ENCODE results near the gene TDRD12. TPM values are rescaled to one million over a fixed set of nuclear protein-coding genes. Genes with fewer than 3 reads are reported as not detected.

TDRD12 gene
- total RNA-seq, 1 donor from 2014 or later, result 0.59 TPM

- DNase-seq, result no peak
Measured at GRCh38 chr19:32809754-32810153, 90.2 kb downstream of the TDRD12 start.

- DNase-seq, result no peak
Measured at GRCh38 chr19:32810452-32810851, 90.9 kb downstream of the TDRD12 start.

DNA sequence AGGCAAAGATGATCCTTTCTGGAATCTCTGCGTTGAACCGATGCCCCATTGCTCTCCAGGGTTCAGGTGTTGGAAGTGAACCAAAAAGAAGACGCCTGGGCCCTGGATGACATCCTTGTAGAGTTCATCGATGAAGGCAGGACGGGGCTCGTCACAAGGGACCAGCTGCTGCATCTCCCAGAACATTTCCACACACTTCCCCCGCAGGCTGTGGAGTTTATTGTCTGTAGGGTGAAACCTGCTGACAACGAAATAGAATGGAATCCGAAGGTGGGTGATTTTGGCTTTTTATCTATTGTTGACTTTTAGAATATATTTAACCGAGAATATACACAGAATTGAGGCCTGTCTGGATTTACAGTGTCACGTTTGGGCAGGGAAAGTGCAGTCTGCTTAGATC is 91.6 kb downstream of the TDRD12 start:
- DNase-seq, result no peak

- no peak for DNase-seq
Measured at GRCh38 chr19:32812036-32812435, 92.5 kb downstream of the TDRD12 start.

- no peak for DNase-seq
Measured at GRCh38 chr19:32812571-32812970, 93.0 kb downstream of the TDRD12 start.

GRCh38 chr19:32813862-32814425 is 94.4 kb downstream of the TDRD12 start:
- no peak for DNase-seq

GRCh38 chr19:32814624-32815023 is 95.1 kb downstream of the TDRD12 start:
- no peak for DNase-seq

DNA sequence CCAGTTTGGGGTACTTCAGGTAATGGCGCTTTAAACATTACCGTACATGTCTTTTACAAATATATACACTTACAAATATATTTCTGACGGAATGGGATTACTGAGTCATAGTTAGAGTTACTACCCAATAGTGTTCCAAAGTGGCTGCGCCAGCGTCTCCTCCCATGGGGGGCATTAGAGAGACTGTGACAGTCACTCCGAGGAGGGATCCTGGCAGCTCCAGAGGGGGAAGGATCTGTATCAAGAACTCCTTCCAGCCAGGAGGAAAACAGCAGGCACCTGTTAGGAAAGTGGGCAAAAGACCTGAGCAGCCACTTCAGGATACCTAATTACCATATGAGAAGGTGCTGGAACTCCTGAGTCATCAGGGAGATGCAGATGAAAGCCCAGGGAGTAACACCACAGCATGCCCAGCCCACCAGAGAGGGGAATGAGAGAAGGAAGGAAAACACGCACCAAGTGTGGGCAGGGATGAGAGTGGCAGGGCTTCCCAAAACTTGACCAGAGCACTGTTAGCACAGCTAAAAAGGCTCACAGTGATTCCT is 97.1 kb downstream of the TDRD12 start:
- no peak for DNase-seq

DNA sequence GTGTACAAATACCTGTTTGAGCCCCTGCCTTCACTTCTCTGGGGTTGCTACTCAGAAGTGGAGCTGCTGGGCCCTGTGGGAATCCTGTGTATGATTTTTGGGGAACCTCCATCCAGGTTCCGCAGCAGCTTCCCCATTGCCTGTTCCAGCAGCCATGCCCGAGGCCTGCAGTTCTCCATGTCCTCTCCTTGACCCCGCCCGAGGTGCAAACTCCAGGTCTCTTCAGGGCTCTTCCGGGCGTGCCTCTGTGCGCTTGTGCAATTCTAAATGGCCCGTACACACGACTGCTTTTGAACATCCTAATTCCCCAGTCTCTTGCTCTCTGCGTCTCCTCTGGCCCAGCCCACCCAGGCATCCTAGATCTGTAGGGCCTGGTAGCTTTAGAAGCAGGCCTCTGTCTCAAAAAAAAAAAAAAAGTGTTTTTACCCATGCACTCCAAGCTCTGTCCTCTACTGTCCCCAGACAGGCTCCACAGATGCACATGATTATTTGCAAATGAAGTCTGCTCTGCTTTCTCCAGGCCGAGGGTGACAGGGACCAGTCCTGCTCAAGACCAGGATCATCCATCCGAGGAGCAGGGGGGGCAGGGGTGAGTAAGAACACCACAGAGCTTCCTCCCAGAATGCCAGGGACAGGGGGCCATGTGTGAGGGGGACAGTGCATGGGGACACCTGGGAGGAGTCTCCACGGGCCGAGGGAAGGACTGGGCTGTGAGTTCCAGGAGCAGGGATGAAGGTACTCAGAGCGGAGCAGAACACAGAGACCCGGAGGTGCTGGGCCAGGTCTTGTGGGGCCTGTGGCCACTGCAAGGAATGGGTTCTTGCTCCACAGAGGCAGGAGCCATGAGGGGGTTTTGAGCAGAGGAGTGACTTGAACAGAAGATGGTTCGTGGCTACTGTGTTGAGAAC is 98.3 kb downstream of the TDRD12 start:
- DNase-seq, result no peak

DNA sequence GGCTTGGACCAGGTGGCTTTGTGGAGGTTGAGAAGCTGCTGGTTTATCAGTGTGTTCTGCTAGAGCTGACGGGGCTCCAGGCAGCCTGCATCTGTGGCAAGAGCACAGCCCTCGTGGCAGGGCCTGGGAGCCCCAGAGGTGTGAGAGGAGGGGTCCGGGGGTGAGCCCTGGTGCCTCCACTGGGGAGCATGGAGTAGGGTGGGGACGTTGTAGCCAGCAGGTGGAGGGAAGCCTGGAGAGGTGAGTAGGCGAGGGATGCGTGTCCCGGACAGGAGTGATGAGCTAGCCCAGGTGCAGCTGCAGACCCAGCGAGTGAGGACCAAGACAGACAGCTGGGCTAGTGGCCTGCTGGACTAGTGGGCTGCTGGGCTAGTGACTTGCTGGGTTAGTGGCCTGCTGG is 99.0 kb downstream of the TDRD12 start:
- DNase-seq, result no peak

DNA sequence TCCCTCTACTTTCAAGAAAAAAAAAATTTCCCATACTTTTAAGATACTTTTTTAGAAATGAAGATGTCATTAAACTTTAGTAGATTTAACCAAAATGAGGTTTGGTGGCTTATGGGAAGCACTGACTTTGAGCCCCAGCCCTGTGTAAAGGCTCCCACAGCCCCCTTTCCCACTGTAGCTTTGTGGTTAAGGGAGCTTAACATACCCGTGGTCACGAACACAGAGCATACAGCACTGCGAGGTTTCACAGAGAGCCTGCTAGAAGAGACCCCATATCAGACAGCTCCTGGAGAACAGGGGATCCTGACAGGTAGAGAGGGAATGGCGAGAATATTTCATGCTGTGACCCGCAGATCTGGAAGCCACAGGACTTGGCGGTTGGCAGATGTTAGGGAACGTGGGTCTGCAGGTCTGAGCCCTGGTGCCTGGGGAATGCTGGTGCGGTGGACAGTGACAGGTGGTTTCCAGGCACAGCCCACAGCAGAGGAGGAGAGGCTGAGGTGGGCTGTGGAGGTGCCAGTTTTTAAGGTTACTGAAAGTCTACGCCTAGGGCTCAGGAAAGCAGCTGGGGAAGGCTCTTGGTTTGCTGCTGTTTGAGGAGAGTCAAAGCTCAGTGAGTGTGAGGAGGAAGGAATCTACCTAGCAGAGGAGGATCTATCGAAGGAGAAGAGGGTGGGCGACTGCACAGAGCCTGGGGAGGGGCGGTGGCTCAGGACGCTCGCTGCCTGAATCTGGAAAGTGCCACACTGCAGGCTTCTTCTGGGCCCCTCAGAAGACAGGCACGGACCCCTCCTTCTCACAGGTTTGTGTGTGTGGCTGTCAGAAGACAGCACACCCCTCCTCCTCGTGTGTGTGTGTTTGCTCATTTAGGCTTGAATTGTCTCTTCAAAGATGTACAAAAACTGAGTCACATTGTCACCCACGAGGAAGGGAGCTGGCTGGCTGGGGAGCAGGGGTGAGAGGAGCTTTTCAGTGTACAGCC is 100.1 kb downstream of the TDRD12 start:
- no peak for DNase-seq

- DNase-seq, result no peak
Measured at GRCh38 chr19:32822916-32823746, 103.6 kb downstream of the TDRD12 start.

DNA sequence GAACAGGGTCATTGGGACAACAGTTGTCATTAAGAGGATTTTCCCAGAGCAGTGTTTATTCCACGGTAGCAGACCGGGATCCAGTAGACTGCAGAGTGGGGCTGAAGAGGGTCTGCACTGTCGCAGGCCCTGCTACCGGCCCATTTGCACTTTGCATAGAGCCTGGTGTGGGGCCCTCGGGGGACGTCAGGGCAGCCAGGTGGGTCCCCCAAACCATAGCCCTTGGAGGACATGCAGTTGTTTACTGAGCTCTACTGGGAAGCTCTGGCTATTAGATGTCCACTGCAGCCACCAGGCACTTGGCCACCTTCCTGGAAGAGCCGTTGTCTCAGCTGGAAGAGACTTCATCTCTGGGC is 104.2 kb downstream of the TDRD12 start:
- no peak for DNase-seq

- no peak for DNase-seq
Measured at GRCh38 chr19:32824191-32824751, 104.7 kb downstream of the TDRD12 start.

DNA sequence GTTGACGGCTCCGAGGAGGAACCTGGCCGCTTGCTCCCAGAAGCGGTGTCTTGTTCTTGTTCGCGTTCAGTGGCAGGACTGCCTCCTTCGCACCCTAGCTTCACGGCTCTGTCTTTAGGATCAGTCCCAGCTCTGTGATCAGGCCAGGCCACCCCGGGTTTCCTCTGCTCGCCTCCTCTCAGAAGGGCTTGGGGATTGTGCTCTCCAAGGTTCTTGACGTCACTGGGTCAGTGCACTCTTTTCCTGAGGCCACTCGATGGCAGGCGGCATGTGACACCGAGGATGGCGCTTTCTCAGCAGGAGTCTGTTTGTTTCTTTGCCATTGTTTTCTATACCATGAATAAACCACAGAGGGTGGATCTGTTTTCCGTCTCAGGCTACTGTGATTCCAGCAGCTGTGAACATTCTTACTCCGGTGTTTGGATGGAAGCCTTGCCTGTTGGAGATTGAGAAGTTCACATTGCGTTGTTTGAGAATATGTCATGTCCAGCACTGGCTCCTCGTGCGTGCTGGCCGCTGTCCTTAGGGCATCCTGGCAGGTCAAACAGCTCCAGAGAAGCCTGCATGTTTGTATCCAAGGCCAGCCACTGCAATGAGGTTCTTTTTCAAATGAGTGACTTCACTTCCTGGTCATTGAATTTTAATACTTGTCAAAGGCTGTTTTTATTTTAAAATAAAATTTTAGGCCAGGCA is 105.5 kb downstream of the TDRD12 start:
- no peak for DNase-seq

DNA sequence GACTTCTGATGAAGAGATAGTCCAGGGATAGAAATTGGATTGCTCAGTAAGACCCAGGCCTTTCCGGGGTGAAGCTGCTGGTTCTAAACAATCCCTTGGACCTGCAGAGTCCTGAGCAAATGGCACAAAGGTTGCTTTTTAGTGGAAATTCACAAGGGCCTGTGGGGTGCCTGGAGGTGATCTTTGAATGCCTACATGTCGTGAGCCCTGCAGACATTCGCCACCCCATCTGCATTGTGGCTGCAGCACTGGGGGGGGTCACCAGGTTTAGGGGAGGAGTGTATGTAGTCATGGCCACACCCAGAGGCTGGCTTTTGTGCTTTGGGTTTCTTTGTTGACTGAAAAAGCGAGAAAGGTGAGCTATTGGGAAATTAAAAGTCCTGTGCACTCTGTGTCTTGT is 108.6 kb downstream of the TDRD12 start:
- DNase-seq, result no peak

- DNase-seq, result no peak
Measured at GRCh38 chr19:32828643-32829344, 109.2 kb downstream of the TDRD12 start.

DNA sequence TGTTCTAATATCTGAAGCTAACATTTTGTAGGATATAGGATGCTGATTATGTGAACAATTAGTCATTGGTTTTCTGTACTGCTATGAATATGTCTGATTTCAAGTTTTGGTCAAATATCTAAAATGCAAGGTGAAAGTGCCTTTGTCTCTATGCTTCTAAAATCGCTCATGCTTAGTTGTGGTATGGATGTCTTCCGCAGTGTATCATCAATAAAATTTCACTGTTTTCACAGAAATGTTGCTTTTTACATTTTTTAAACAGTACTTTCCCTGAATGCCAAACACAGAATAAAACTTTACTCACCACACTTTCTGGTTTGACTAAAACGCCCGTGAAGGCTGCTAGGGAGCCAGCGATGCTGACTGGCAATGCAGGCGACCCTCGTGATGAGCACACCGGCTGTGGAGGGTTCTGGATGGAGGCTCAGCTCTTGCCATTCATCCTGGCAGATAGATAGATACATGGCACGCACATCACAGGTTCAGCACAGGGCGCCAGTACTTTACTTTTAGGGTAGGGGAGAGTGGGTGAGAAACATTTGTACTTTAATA is 109.9 kb downstream of the TDRD12 start:
- no peak for DNase-seq

DNA sequence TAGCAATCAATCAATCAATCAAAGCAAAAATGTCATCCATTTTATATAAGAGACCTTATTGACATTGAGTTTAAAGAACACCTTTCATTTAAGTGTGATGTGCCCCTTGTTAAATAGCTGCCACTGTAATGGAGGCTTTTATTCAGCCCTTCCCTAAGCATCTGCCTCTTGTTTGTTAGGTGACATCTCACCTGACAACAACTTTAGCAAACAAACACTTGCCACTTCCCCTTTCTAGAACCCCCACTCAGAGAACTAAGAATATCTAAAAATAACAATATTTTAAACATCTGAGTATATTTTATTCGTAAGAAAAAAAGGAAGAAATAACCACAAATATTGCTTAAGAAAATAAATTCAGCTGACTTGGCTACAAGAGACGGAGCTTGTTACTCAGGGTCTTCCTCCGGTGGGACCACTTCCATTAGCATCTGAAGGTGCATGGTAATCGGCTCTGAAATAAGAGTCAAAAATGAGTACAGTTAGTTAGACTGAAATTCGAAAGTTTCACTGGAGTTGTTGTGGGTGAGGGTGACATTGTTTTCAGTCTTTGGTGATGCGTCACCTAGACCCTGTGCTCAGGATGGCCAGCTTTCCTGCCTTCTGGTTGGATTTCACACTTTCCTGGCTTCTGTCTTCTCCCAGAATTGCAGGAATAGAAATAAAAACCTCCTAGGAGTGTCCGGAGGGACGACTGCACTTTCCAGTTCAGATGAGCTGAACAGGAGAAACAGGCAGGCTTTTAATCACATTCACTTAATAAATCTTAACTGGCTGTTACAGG is 110.9 kb downstream of the TDRD12 start:
- no peak for DNase-seq

Measured in skin of body (tissue), 2 donors.